Stomach (tissue), 9 donors: Measurements from ENCODE around the gene AIFM3. TPM values are rescaled to one million over a fixed set of nuclear protein-coding genes. Genes with fewer than 3 reads are reported as not detected.

ENCODE experiments used
- DNase-seq, 2 donors: peaks; one replicate each; pipeline versions ENCODE4 v3.0.0 to v3.0.0-alpha.2; 2013 to 2019
- H3K27ac ChIP-seq, 5 donors: fragments of 200-600 bp in 4 of 5; sonication (generic) in 4 of 5; one replicate each; pipeline ENCODE4 v1.5.1; 2013 to 2019; ENCODE audit warnings: mild to moderate bottlenecking in 1 of 5, moderate library complexity in 1 of 5
- H3K27me3 ChIP-seq, 3 donors: fragments of 200-600 bp; sonication (generic); one replicate each; pipeline ENCODE4 v1.5.1; 2017 to 2019; ENCODE audit warnings: mixed run types in 1 of 3
- H3K36me3 ChIP-seq, 4 donors: fragments of 200-600 bp; sonication (generic); 1 replicate in 3 of 4; 2 replicates in 1 of 4; pipeline ENCODE4 v1.5.1; 2016 to 2019
- H3K4me1 ChIP-seq, 4 donors: fragments of 200-600 bp; sonication (generic); one replicate each; pipeline ENCODE4 v1.5.1; 2016 to 2019
- H3K4me3 ChIP-seq, 4 donors: fragments of 200-600 bp; sonication (generic) in 3 of 4; one replicate each; pipeline ENCODE4 v1.5.1; 2016 to 2019; ENCODE audit warnings: mild to moderate bottlenecking in 1 of 4
- H3K9me3 ChIP-seq, 4 donors: fragments of 200-600 bp; sonication (generic); one replicate each; pipeline ENCODE4 v1.5.1; 2016 to 2019
- EP300 ChIP-seq: sonication (generic); formaldehyde crosslinking; IDR thresholded peaks from one replicate; pipeline ENCODE4 v1.6.1; 2017; ENCODE audit warnings: antibody characterized with exemption
- POLR2A ChIP-seq, 4 donors: fragments of 450-650 bp; IDR thresholded peaks; one replicate each; pipeline ENCODE4 v1.6.1; 2016; ENCODE audit warnings: antibody characterized with exemption in 4 of 4, control low read depth in 2 of 4, mild to moderate bottlenecking in 1 of 4, moderate library complexity in 1 of 4
- POLR2AphosphoS5 ChIP-seq, 3 donors: sonication (generic); formaldehyde crosslinking; IDR thresholded peaks; one replicate each; pipeline ENCODE4 v1.6.1; 2016; ENCODE audit warnings: antibody characterized with exemption in 3 of 3
- WGBS, 5 donors: extraction: QIAGEN DNeasy Blood & Tissue Kit in 3 of 5; methylation state at CpG; one replicate each; pipeline versions ENCODE4 v1.1.5 to v1.1.7; 2013 to 2018; 5-methylcytosine and 5-hydroxymethylcytosine counted together
- intact Hi-C: fragments of 100-400 bp; cut with DNase I; formaldehyde crosslinking; loops from one replicate; pipeline ENCODE4 v1.15.1; 2023; ENCODE audit warnings: low total_unique reads
- polyA plus RNA-seq, 3 donors: library from polyadenylated mRNA; stranded (reverse); fragments of 200-250 nt; gene quantifications; one replicate each; pipeline ENCODE4 v1.2.3, GENCODE V29; 2013
- total RNA-seq, 5 donors: library from RNA; depleted of rRNA; stranded (reverse); fragments of >200 nt; gene quantifications; one replicate each; pipeline versions ENCODE4 v1.1.0 to v1.2.3, GENCODE V29; 2014 to 2016
- TF ChIP-seq, protein P1 (sequence below), 7 experiments: fragments of 450-650 bp in 4 of 7; fragments of 200-600 bp in 3 of 7; sonication (generic) in 3 of 7; IDR thresholded peaks; one replicate each; pipeline ENCODE4 v1.5.1; 2016 to 2019; ENCODE audit warnings: antibody characterized with exemption in 7 of 7, control low read depth in 2 of 7, mild to moderate bottlenecking in 1 of 7
- donor health status: healthy with polysubstance abuse.
- donor health status: Bipolar disorder and iron deficiency.
- donor health status: healthy.

The AIFM3 gene
- total and polyA plus RNA-seq, 8 donors: 0.55 to 157 (median 2.1) TPM; not detected in 3

GRCh38 chr22:20974336-20974955, 7.4 kb downstream of the AIFM3 start:
- intact Hi-C loops: no loop called here

GRCh38 chr22:20975541-20976290, 8.7 kb downstream of the AIFM3 start:
- H3K27ac ChIP-seq: no peak overlapping the region
- H3K9me3 ChIP-seq: peaks cover 0 to 10% (median 8%) of the 10 kb centered on the region in 4 donors
- H3K4me3 ChIP-seq: no peak overlapping the region
- no peak for TF ChIP-seq POLR2A (IDR thresholded peaks at IDR 0.05)
- no peak for TF ChIP-seq POLR2AphosphoS5 (IDR thresholded peaks at IDR 0.05)
- TF ChIP-seq, protein P1, sequence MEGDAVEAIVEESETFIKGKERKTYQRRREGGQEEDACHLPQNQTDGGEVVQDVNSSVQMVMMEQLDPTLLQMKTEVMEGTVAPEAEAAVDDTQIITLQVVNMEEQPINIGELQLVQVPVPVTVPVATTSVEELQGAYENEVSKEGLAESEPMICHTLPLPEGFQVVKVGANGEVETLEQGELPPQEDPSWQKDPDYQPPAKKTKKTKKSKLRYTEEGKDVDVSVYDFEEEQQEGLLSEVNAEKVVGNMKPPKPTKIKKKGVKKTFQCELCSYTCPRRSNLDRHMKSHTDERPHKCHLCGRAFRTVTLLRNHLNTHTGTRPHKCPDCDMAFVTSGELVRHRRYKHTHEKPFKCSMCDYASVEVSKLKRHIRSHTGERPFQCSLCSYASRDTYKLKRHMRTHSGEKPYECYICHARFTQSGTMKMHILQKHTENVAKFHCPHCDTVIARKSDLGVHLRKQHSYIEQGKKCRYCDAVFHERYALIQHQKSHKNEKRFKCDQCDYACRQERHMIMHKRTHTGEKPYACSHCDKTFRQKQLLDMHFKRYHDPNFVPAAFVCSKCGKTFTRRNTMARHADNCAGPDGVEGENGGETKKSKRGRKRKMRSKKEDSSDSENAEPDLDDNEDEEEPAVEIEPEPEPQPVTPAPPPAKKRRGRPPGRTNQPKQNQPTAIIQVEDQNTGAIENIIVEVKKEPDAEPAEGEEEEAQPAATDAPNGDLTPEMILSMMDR (IDR thresholded peaks at IDR 0.05): no peak
- TF ChIP-seq EP300: no peak
- peaks cover 0 to 17% (median 0%) of the 10 kb centered on the region in 3 donors for H3K27me3 ChIP-seq
- DNase-seq: no peak
- intact Hi-C loops: no loop called here
- WGBS, 5 donors: 70 to 83% (median 77%) methylated on average over 10 to 14 of the region's 14 CpGs
- peaks cover 13 to 18% (median 15%) of the 10 kb centered on the region in 4 donors for H3K4me1 ChIP-seq
- no peaks in the 10 kb centered on the region for H3K36me3 ChIP-seq

More at GRCh38 chr22:20974336-20974955, 7.4 kb downstream of the AIFM3 start:
- WGBS, 5 donors: 69 to 84% (median 79%) methylated on average over 11 to 16 of the region's 16 CpGs
- Histone ChIP-seq H3K27me3 (peaks cover 0 to 17% (median 0%) of the 10 kb centered on the region in 3 donors), H3K4me1 (peaks cover 3 to 5% (median 4%) of the 10 kb centered on the region in 4 donors), H3K27ac (no peak overlapping the region), H3K36me3 (no peaks in the 10 kb centered on the region), H3K4me3 (no peak overlapping the region), H3K9me3 (peaks cover 0 to 10% (median 8%) of the 10 kb centered on the region in 4 donors)
- TF ChIP-seq, protein P1 (IDR thresholded peaks at IDR 0.05): no peak
- TF ChIP-seq EP300 (no peak), POLR2AphosphoS5 (IDR thresholded peaks at IDR 0.05) (no peak), POLR2A (IDR thresholded peaks at IDR 0.05) (no peak)
- no peak for DNase-seq

DNA sequence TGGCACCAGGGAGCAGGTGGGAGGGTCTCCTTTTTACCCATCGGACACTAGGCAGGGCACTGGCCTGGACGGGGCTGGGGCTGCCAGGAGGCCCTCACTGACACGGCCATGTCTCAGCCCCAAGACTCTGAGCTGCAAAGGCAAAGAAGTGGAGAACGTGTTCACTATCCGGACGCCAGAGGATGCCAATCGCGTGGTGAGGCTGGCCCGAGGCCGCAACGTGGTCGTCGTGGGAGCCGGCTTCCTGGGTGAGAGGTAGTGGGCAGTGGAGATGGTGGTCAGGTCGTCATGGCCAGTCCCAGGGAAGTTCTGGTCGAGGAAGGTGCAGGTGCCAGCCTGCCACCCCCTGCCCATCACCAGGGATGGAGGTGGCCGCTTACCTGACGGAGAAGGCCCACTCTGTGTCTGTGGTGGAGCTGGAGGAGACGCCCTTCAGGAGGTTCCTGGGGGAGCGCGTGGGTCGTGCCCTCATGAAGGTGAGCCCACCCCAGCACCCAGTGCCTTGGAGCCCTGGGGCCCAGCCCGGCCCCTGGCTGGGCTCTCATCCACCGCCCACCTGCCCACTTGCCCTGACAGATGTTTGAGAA, 9.3 kb downstream of the AIFM3 start:
- Histone ChIP-seq H3K27ac (no peak overlapping the region), H3K27me3 (peaks cover 0 to 17% (median 0%) of the 10 kb centered on the region in 3 donors), H3K4me1 (peaks cover 19 to 25% (median 22%) of the 10 kb centered on the region in 4 donors), H3K9me3 (peaks cover 0 to 10% (median 8%) of the 10 kb centered on the region in 4 donors), H3K4me3 (no peak overlapping the region), H3K36me3 (no peaks in the 10 kb centered on the region)
- intact Hi-C loops: no loop called here
- TF ChIP-seq EP300 (no peak), POLR2AphosphoS5 (IDR thresholded peaks at IDR 0.05) (no peak), POLR2A (IDR thresholded peaks at IDR 0.05) (no peak)
- TF ChIP-seq, protein P1 (IDR thresholded peaks at IDR 0.05): no peak
- 63 to 83% (median 79%) methylated on average over 16 to 24 of the region's 24 CpGs for WGBS, 5 donors
- DNase-seq: no peak

GRCh38 chr22:20977019-20977418, 10.0 kb downstream of the AIFM3 start:
- intact Hi-C loops: no loop called here
- TF ChIP-seq POLR2AphosphoS5 (IDR thresholded peaks at IDR 0.05): no peak
- TF ChIP-seq, protein P1 (IDR thresholded peaks at IDR 0.05): no peak
- no peak for TF ChIP-seq POLR2A (IDR thresholded peaks at IDR 0.05)
- no peak for TF ChIP-seq EP300
- Histone ChIP-seq H3K27ac (no peak overlapping the region), H3K4me3 (no peak overlapping the region), H3K27me3 (peaks cover 0 to 17% (median 0%) of the 10 kb centered on the region in 3 donors), H3K36me3 (no peaks in the 10 kb centered on the region), H3K4me1 (peaks cover 24 to 28% (median 25%) of the 10 kb centered on the region in 4 donors), H3K9me3 (peaks cover 0 to 10% (median 8%) of the 10 kb centered on the region in 4 donors)
- DNase-seq: no peak
- 71 to 85% (median 80%) methylated on average over 9 to 11 of the region's 11 CpGs for WGBS, 5 donors
